ENCODE data around the gene GIT2.
A peak's percentile ranks its signal among the peaks of the same experiment; 100 is the strongest.
"Not testable (repeated sequence)": the region's sequence is repeated elsewhere in the genome, so short reads cannot be mapped to it uniquely, and the experiment has no call there.

The GIT2 gene

GRCh38 chr12:109988903-109989302 lies 7.3 kb downstream of the GIT2 start:
- DNase-seq (ENCODE audit: low read depth, low spot score) = no peak
- H3K4me3 ChIP-seq (ENCODE audit: low read length) = no peak overlapping the region

GRCh38 chr12:109988274-109988673 lies 7.9 kb downstream of the GIT2 start:
- no peak overlapping the region for H3K4me3 ChIP-seq (ENCODE audit: low read length)
- no peak for DNase-seq (ENCODE audit: low read depth, low spot score)

GRCh38 chr12:109987615-109988014 lies 8.6 kb downstream of the GIT2 start:
- no peak overlapping the region for H3K4me3 ChIP-seq (ENCODE audit: low read length)
- DNase-seq (ENCODE audit: low read depth, low spot score) = no peak

GRCh38 chr12:109986236-109986635 lies 9.9 kb downstream of the GIT2 start:
- DNase-seq (ENCODE audit: low read depth, low spot score); H3K4me3 ChIP-seq (ENCODE audit: low read length): not testable (repeated sequence)

- no peak overlapping the region for H3K4me3 ChIP-seq (ENCODE audit: low read length)
These were observed 12.6 kb downstream of the GIT2 start for GRCh38 chr12:109983432-109984142.

GRCh38 chr12:109982210-109982609 lies 14.0 kb downstream of the GIT2 start:
- H3K4me3 ChIP-seq (ENCODE audit: low read length) = no peak overlapping the region
- DNase-seq (ENCODE audit: low read depth, low spot score) = no peak

More at GRCh38 chr12:109983432-109984142, 12.6 kb downstream of the GIT2 start:
- no peak for DNase-seq (ENCODE audit: low read depth, low spot score)

GRCh38 chr12:109981311-109981710 lies 14.9 kb downstream of the GIT2 start:
- DNase-seq (ENCODE audit: low read depth, low spot score) = peak; percentile 64
- no peak overlapping the region for H3K4me3 ChIP-seq (ENCODE audit: low read length)

GRCh38 chr12:109972821-109973220 lies 23.3 kb downstream of the GIT2 start:
- no peak overlapping the region for H3K4me3 ChIP-seq (ENCODE audit: low read length)

GRCh38 chr12:109968801-109969200 lies 27.4 kb downstream of the GIT2 start:
- DNase-seq (ENCODE audit: low read depth, low spot score) = no peak
- H3K4me3 ChIP-seq (ENCODE audit: low read length) = no peak overlapping the region

More at GRCh38 chr12:109972821-109973220, 23.3 kb downstream of the GIT2 start:
- DNase-seq (ENCODE audit: low read depth, low spot score) = no peak

- no peak for DNase-seq (ENCODE audit: low read depth, low spot score)
These were observed 28.1 kb downstream of the GIT2 start for GRCh38 chr12:109968032-109968420.

GRCh38 chr12:109967383-109968031 lies 28.7 kb downstream of the GIT2 start:
- H3K4me3 ChIP-seq (ENCODE audit: low read length) = no peak overlapping the region
- no peak for DNase-seq (ENCODE audit: low read depth, low spot score)

More at GRCh38 chr12:109968032-109968420, 28.1 kb downstream of the GIT2 start:
- no peak overlapping the region for H3K4me3 ChIP-seq (ENCODE audit: low read length)

GRCh38 chr12:109966546-109966945 lies 29.6 kb downstream of the GIT2 start:
- no peak overlapping the region for H3K4me3 ChIP-seq (ENCODE audit: low read length)
- no peak for DNase-seq (ENCODE audit: low read depth, low spot score)

- no peak for DNase-seq (ENCODE audit: low read depth, low spot score)
- H3K4me3 ChIP-seq (ENCODE audit: low read length) = no peak overlapping the region
These were observed 32.3 kb downstream of the GIT2 start for GRCh38 chr12:109963743-109964429.

- H3K4me3 ChIP-seq (ENCODE audit: low read length) = no peak overlapping the region
- DNase-seq (ENCODE audit: low read depth, low spot score) = no peak
These were observed 32.8 kb downstream of the GIT2 start for GRCh38 chr12:109963330-109963729.

- peak; percentile 11 for DNase-seq (ENCODE audit: low read depth, low spot score)
These were observed 33.8 kb downstream of the GIT2 start for GRCh38 chr12:109962398-109962797.

GRCh38 chr12:109961612-109962011 lies 34.6 kb downstream of the GIT2 start:
- no peak for DNase-seq (ENCODE audit: low read depth, low spot score)
- no peak overlapping the region for H3K4me3 ChIP-seq (ENCODE audit: low read length)

More at GRCh38 chr12:109962398-109962797, 33.8 kb downstream of the GIT2 start:
- no peak overlapping the region for H3K4me3 ChIP-seq (ENCODE audit: low read length)

- H3K4me3 ChIP-seq (ENCODE audit: low read length) = no peak overlapping the region
- no peak for DNase-seq (ENCODE audit: low read depth, low spot score)
These were observed 35.0 kb downstream of the GIT2 start for GRCh38 chr12:109961201-109961600.

GRCh38 chr12:109959411-109960093 lies 36.6 kb downstream of the GIT2 start:
- no peak overlapping the region for H3K4me3 ChIP-seq (ENCODE audit: low read length)
- no peak for DNase-seq (ENCODE audit: low read depth, low spot score)

GRCh38 chr12:109958374-109958773 lies 37.8 kb downstream of the GIT2 start:
- H3K4me3 ChIP-seq (ENCODE audit: low read length) = no peak overlapping the region
- no peak for DNase-seq (ENCODE audit: low read depth, low spot score)

GRCh38 chr12:109953656-109954055 lies 42.5 kb downstream of the GIT2 start:
- DNase-seq (ENCODE audit: low read depth, low spot score) = no peak

More at GRCh38 chr12:109953656-109954055, 42.5 kb downstream of the GIT2 start:
- H3K4me3 ChIP-seq (ENCODE audit: low read length) = no peak overlapping the region
